Left ventricle myocardium inferior (tissue), 1 donor: ENCODE results near the gene VPS50. TPM values are rescaled to one million over a fixed set of nuclear protein-coding genes. Genes with fewer than 3 reads are reported as not detected.

Experiments
- DNase-seq: peaks from one replicate; pipeline ENCODE4 v3.0.0-alpha.2; 2020
- H3K27ac ChIP-seq: fragments of 200-600 bp; replicated peaks from 2 replicates; pipeline ENCODE4 v1.8.0; 2021
- H3K27me3 ChIP-seq: fragments of 200-600 bp; 2 replicates; pipeline ENCODE4 v1.8.0; 2021; ENCODE audit warnings: low read depth
- H3K36me3 ChIP-seq: fragments of 200-600 bp; 2 replicates; pipeline ENCODE4 v1.8.0; 2021
- H3K4me1 ChIP-seq: fragments of 200-600 bp; 2 replicates; pipeline ENCODE4 v1.8.0; 2021
- H3K4me3 ChIP-seq: fragments of 200-600 bp; 2 replicates; pipeline ENCODE4 v1.8.0; 2021; ENCODE audit warnings: mild to moderate bottlenecking, moderate library complexity
- H3K9me3 ChIP-seq: fragments of 200-600 bp; replicated peaks from 2 replicates; pipeline ENCODE4 v1.8.0; 2021
- CTCF ChIP-seq: fragments of 200-600 bp; IDR thresholded peaks from 2 replicates; pipeline ENCODE4 v1.8.0; 2021; ENCODE audit warnings: antibody characterized with exemption, mild to moderate bottlenecking, borderline replicate concordance
- intact Hi-C: fragments of 100-400 bp; cut with micrococcal nuclease; formaldehyde crosslinking; loops from one replicate; pipeline ENCODE4 v1.11.0; 2022
- long read RNA-seq: library from polyadenylated mRNA; unstranded; transcript quantifications from one replicate; pipeline ENCODE4 v2.0.0, GENCODE V29; 2021
- total RNA-seq: library from RNA; stranded (reverse); fragmentation: NEBNext Ultra II Directional; extraction: Animal tissue kit (Norgen Biotek cat#: 25700); gene quantifications from one replicate; pipeline ENCODE4 v1.2.1, GENCODE V29; 2021
- donor health status: DM: no; HTN: yes; CAD: no; lungs with severe emphysema.

The VPS50 gene
- total RNA-seq, result 19.5 TPM
- long read RNA-seq, transcript VPS50-202 (28 exons, 3,613 nt), result major isoform, 18 of 24 reads
- long read RNA-seq, partial matches to known transcripts, result 1 of 24 reads
- long read RNA-seq, other reads (novel, unspliced or antisense), result 5 of 24 reads

- H3K4me1 ChIP-seq, result peaks cover 28% of the 10 kb centered on the region
- TF ChIP-seq CTCF, result peak; percentile 20
- H3K27ac ChIP-seq, result peak within 1 kb of the TSS; percentile 63
- DNase-seq, result peak; percentile 92
- no peaks in the 10 kb centered on the region for H3K36me3 ChIP-seq
- peak within 1 kb of the TSS; percentile 86 for H3K4me3 ChIP-seq
- intact Hi-C loops, result no loop called here
- H3K27me3 ChIP-seq, result no peaks in the 10 kb centered on the region
- no peaks in the 10 kb centered on the region for H3K9me3 ChIP-seq
Measured at GRCh38 chr7:93231799-93232672, at the start of gene VPS50. Gene VPS50, plus strand, starts transcription at chr7:93232366. Its CDS starts 102 bp downstream, at chr7:93232468.

- H3K4me3 ChIP-seq, result no peak overlapping the region
- no peaks in the 10 kb centered on the region for H3K36me3 ChIP-seq
- no peaks in the 10 kb centered on the region for H3K4me1 ChIP-seq
- intact Hi-C loops, result no loop called here
- peaks cover 26% of the 10 kb centered on the region for H3K27me3 ChIP-seq
- H3K9me3 ChIP-seq, result no peaks in the 10 kb centered on the region
- no peak for TF ChIP-seq CTCF
- H3K27ac ChIP-seq, result no peak overlapping the region
- DNase-seq, result no peak
Measured at GRCh38 chr7:93185303-93186027, 46.7 kb upstream of the VPS50 start.

GRCh38 chr7:93188870-93189634 lies 43.1 kb upstream of the VPS50 start:
- Histone ChIP-seq H3K36me3 (no peaks in the 10 kb centered on the region), H3K27ac (no peak overlapping the region), H3K27me3 (peaks cover 42% of the 10 kb centered on the region), H3K4me3 (no peak overlapping the region), H3K9me3 (no peaks in the 10 kb centered on the region), H3K4me1 (no peaks in the 10 kb centered on the region)
- TF ChIP-seq CTCF, result no peak
- no peak for DNase-seq
- intact Hi-C loops, result no loop called here

GRCh38 chr7:93194386-93194785 lies 37.8 kb upstream of the VPS50 start:
- Histone ChIP-seq H3K9me3 (no peaks in the 10 kb centered on the region), H3K27me3 (peaks cover 35% of the 10 kb centered on the region), H3K27ac (no peak overlapping the region), H3K36me3 (no peaks in the 10 kb centered on the region), H3K4me3 (no peak overlapping the region), H3K4me1 (no peaks in the 10 kb centered on the region)
- intact Hi-C loops, result no loop called here
- DNase-seq, result no peak
- no peak for TF ChIP-seq CTCF

- no peak for TF ChIP-seq CTCF
- H3K36me3 ChIP-seq, result no peaks in the 10 kb centered on the region
- H3K27ac ChIP-seq, result no peak overlapping the region
- DNase-seq, result no peak
- H3K27me3 ChIP-seq, result peaks cover 23% of the 10 kb centered on the region
- intact Hi-C loops, result no loop called here
- H3K4me3 ChIP-seq, result no peak overlapping the region
- H3K9me3 ChIP-seq, result no peaks in the 10 kb centered on the region
- H3K4me1 ChIP-seq, result no peaks in the 10 kb centered on the region
Measured at GRCh38 chr7:93196336-93196735, 35.8 kb upstream of the VPS50 start.
